K562 (cell line): Measurements from ENCODE around the gene HYOU1. TPM values are rescaled to one million over a fixed set of nuclear protein-coding genes. Genes with fewer than 3 reads are reported as not detected.

ENCODE experiments used
- ATF7 ChIP-seq: fragments of 450-650 bp; IDR thresholded peaks from 2 replicates; pipeline ENCODE4 v1.7.1; 2014; ENCODE audit warnings: mild to moderate bottlenecking, moderate library complexity
- CCNT2 ChIP-seq: IDR thresholded peaks from 2 replicates; pipeline ENCODE4 v1.6.1; 2011; ENCODE audit warnings: borderline replicate concordance, low read depth, mild to moderate bottlenecking, moderate library complexity, mixed read lengths, low read length; ENCODE audit not compliant: insufficient read length; ENCODE audit errors: extremely low read depth
- CEBPG ChIP-seq, 3 experiments: fragments of 200-800 bp in 1 of 3; sonication (Bioruptor generic) in 1 of 3; sonication (generic) in 1 of 3; formaldehyde crosslinking in 1 of 3; IDR thresholded peaks in 2 of 3; conservative IDR thresholded peaks in 1 of 3; 2 replicates each; pipeline versions ENCODE4 v1.6.1 to v1.8.0; 2016 to 2022; ENCODE audit warnings: missing compliant biosample characterization in 2 of 3, missing genetic modification characterization in 2 of 3, mild to moderate bottlenecking in 1 of 3, missing genetic modification reagents in 1 of 3
- EGR1 ChIP-seq: fragments of 450-650 bp; conservative IDR thresholded peaks from 2 replicates; pipeline ENCODE4 v1.6.1; 2017; ENCODE audit warnings: mild to moderate bottlenecking
- JUN ChIP-seq, 2 experiments: sonication (generic) in 1 of 2; formaldehyde crosslinking in 1 of 2; IDR thresholded peaks; 2 replicates each; pipeline versions ENCODE4 v1.6.1 to v1.8.0; 2012 to 2022; ENCODE audit warnings: borderline replicate concordance in 2 of 2, mild to moderate bottlenecking in 2 of 2, improper control_type of control experiment in 1 of 2, low read depth in 1 of 2, low read length in 1 of 2, missing genetic modification reagents in 1 of 2
- KDM5B ChIP-seq: fragments of 200-600 bp; sonication (generic); IDR thresholded peaks from 2 replicates; pipeline ENCODE4 v1.6.1; 2012; ENCODE audit warnings: low read depth, mild to moderate bottlenecking, moderate library complexity, low read length, control low read depth, inconsistent platforms; ENCODE audit not compliant: insufficient replicate concordance
- MAFK ChIP-seq: IDR thresholded peaks from 2 replicates; pipeline ENCODE4 v1.6.1; 2011; ENCODE audit warnings: low read length, improper control_type of control experiment
- POLR2A ChIP-seq: fragments of 450-650 bp; conservative IDR thresholded peaks from 2 replicates; pipeline ENCODE4 v1.6.1; 2016
- RFX5 ChIP-seq: IDR thresholded peaks from 2 replicates; pipeline ENCODE4 v1.6.1; 2011; ENCODE audit warnings: low read depth, mild to moderate bottlenecking, improper control_type of control experiment, low read length
- SMAD3 ChIP-seq: fragments of 450-650 bp; formaldehyde crosslinking; conservative IDR thresholded peaks from 2 replicates; pipeline ENCODE4 v1.4.0; 2020; ENCODE audit warnings: mild to moderate bottlenecking
- SMARCA4 ChIP-seq: fragments of 450-650 bp; IDR thresholded peaks from 2 replicates; pipeline ENCODE4 v1.6.1; 2016
- TAF1 ChIP-seq: IDR thresholded peaks from 2 replicates; pipeline ENCODE4 v1.6.1; 2011; ENCODE audit warnings: mild to moderate bottlenecking, low read length, moderate library complexity; ENCODE audit not compliant: insufficient read depth, control insufficient read depth, severe bottlenecking; ENCODE audit errors: extremely low read depth
- TEAD4 ChIP-seq, 2 experiments: sonication (generic) in 1 of 2; formaldehyde crosslinking in 1 of 2; IDR thresholded peaks; 2 replicates each; pipeline versions ENCODE4 v1.6.1 to v1.8.0; 2012 to 2022; ENCODE audit warnings: borderline replicate concordance in 1 of 2, inconsistent platforms in 1 of 2, low read length in 1 of 2, mild to moderate bottlenecking in 1 of 2, missing genetic modification reagents in 1 of 2
- ZNF143 ChIP-seq: sonication (generic); formaldehyde crosslinking; IDR thresholded peaks from 2 replicates; pipeline ENCODE4 v1.9.0; 2022; ENCODE audit warnings: mild to moderate bottlenecking, missing genetic modification reagents
- ZNF696 ChIP-seq: fragments of 250-450 bp; sonication (Bioruptor Pico); conservative IDR thresholded peaks from 2 replicates; pipeline ENCODE4 v1.4.0; 2020; ENCODE audit warnings: mild to moderate bottlenecking, moderate library complexity
- polyA plus RNA-seq, 8 experiments: library from polyadenylated mRNA; depleted of rRNA in 4 of 8; stranded (reverse) in 5 of 8; unstranded in 3 of 8; fragments of >200 nt; fragmentation: Nextera tagmentation in 2 of 8; fragmentation: Illumina TruSeq in 1 of 8; extraction: Ambion mirVana in 2 of 8; extraction: Trizol in 1 of 8; gene quantifications; 2 replicates each; pipeline versions ENCODE4 v1.2.1 to v1.2.3, GENCODE V29; 2011 to 2014; ENCODE audit warnings: inconsistent platforms in 1 of 8, missing spikeins in 1 of 8
- total RNA-seq, 7 experiments: library from RNA; depleted of rRNA in 6 of 7; stranded (reverse); fragments of >200 nt in 6 of 7; fragmentation: Illumina TruSeq in 2 of 7; extraction: Trizol in 2 of 7; gene quantifications; 2 replicates each; pipeline versions ENCODE4 v1.2.1 to v1.2.3, GENCODE V29; 2011 to 2021; ENCODE audit warnings: low replicate concordance in 1 of 7
- TF ChIP-seq, protein P1 (sequence below): fragments of 250-450 bp; sonication (Bioruptor Pico); IDR thresholded peaks from 2 replicates; pipeline ENCODE4 v1.9.0; 2021; ENCODE audit warnings: mild to moderate bottlenecking, inconsistent platforms
- TF ChIP-seq, protein P2 (sequence below): fragments of 250-450 bp; sonication (Bioruptor Pico); IDR thresholded peaks from 2 replicates; pipeline ENCODE4 v1.4.0; 2020
- TF ChIP-seq, protein P3 (sequence below): fragments of 250-450 bp; sonication (Bioruptor Pico); IDR thresholded peaks from 2 replicates; pipeline ENCODE4 v1.4.0; 2020; ENCODE audit warnings: borderline replicate concordance

The HYOU1 gene
- total and polyA plus RNA-seq, 9 of the 15 experiments (the other 6 are each of a cell fraction or from before 2014, with no cell fraction given): 19.5 to 197 (median 128) TPM

DNA sequence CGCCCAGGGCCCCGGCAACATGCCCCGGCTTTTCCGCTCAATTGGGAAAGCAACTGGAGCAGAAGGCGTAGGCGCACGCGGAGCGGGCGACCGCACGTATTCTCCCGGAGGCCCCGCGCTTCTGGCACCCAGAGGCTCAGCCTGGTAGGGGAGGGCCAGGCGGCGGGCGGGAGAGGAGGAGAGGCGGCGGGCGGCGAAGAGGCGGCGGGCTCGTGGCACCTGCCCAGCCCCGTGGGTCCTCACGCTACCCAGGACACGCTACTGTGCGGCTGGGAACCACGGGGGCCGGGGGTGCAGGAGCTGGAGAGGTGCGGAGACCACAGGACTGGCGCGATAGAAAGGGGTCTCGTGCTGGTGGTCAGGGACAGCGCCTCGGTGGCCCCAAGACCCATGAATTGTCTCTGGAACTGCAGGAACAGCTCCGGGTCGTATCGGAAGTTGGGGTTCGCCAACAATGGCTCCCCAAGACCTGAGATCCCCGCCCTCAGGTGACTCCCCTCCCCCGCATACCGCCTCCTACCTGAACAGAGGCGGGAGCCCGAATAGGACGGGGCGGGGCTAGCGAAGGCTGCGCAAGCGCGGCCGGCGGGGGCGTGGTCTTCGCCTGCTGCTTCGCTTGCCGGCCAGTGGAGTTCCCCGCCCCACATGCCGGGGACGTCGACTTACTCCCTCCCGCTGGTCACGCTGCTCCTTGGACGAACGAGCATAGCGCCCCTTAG, 26.5 kb downstream of the HYOU1 start, which contains the start of gene SLC37A4 (continued):
- TF ChIP-seq, protein P1, sequence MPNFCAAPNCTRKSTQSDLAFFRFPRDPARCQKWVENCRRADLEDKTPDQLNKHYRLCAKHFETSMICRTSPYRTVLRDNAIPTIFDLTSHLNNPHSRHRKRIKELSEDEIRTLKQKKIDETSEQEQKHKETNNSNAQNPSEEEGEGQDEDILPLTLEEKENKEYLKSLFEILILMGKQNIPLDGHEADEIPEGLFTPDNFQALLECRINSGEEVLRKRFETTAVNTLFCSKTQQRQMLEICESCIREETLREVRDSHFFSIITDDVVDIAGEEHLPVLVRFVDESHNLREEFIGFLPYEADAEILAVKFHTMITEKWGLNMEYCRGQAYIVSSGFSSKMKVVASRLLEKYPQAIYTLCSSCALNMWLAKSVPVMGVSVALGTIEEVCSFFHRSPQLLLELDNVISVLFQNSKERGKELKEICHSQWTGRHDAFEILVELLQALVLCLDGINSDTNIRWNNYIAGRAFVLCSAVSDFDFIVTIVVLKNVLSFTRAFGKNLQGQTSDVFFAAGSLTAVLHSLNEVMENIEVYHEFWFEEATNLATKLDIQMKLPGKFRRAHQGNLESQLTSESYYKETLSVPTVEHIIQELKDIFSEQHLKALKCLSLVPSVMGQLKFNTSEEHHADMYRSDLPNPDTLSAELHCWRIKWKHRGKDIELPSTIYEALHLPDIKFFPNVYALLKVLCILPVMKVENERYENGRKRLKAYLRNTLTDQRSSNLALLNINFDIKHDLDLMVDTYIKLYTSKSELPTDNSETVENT (CRISPR knock-in tag): 0 out of 2 replicates have a peak, but pooled peaks have one; percentile 15
- peak; percentile 54 for TF ChIP-seq TAF1
- TF ChIP-seq JUN (IDR thresholded peaks at IDR 0.05; ENCODE audit: borderline replicate concordance, low read depth, low read length): peak; percentile 54; the same call in 1 of the 2 replicates
- TF ChIP-seq JUN (CRISPR knock-in tag; IDR thresholded peaks at IDR 0.05; ENCODE audit: borderline replicate concordance): no peak
- TF ChIP-seq, protein P2, sequence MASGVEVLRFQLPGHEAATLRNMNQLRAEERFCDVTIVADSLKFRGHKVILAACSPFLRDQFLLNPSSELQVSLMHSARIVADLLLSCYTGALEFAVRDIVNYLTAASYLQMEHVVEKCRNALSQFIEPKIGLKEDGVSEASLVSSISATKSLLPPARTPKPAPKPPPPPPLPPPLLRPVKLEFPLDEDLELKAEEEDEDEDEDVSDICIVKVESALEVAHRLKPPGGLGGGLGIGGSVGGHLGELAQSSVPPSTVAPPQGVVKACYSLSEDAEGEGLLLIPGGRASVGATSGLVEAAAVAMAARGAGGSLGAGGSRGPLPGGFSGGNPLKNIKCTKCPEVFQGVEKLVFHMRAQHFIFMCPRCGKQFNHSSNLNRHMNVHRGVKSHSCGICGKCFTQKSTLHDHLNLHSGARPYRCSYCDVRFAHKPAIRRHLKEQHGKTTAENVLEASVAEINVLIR: peak; percentile 38; the same call in 1 of the 2 replicates
- no peak for TF ChIP-seq SMARCA4
- TF ChIP-seq CCNT2: peak; percentile 65
- TF ChIP-seq RFX5: no peak
- TF ChIP-seq, protein P3, sequence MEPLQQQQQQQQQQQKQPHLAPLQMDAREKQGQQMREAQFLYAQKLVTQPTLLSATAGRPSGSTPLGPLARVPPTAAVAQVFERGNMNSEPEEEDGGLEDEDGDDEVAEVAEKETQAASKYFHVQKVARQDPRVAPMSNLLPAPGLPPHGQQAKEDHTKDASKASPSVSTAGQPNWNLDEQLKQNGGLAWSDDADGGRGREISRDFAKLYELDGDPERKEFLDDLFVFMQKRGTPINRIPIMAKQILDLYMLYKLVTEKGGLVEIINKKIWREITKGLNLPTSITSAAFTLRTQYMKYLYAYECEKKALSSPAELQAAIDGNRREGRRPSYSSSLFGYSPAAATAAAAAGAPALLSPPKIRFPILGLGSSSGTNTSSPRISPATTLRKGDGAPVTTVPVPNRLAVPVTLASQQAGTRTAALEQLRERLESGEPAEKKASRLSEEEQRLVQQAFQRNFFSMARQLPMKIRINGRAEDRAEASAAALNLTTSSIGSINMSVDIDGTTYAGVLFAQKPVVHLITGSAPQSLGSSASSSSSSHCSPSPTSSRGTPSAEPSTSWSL (CRISPR knock-in tag): 0 out of 2 replicates have a peak, but pooled peaks have one; percentile 9
- TF ChIP-seq ZNF143: peak; percentile 49; the same call in 1 of the 2 replicates
- peak; percentile 73 for TF ChIP-seq POLR2A
- peak; percentile 69 for TF ChIP-seq TEAD4 (IDR thresholded peaks at IDR 0.05; ENCODE audit: low read length)
- no peak for TF ChIP-seq TEAD4 (CRISPR knock-in tag; IDR thresholded peaks at IDR 0.05; ENCODE audit: borderline replicate concordance)
- TF ChIP-seq ATF7: peak; percentile 49; the same call in 1 of the 2 replicates
- 0 out of 2 replicates have a peak, but pooled peaks have one; percentile 15 for TF ChIP-seq CEBPG (CRISPR knock-in tag; IDR thresholded peaks at IDR 0.05)
- no peak for TF ChIP-seq CEBPG (tag; conservative IDR thresholded peaks at IDR 0.05 in 1 of 2, IDR thresholded peaks at IDR 0.05 in 1 of 2)
- peak; percentile 57 for TF ChIP-seq KDM5B
- TF ChIP-seq EGR1: peak; percentile 93
- TF ChIP-seq MAFK: no peak
- TF ChIP-seq ZNF696 (CRISPR knock-in tag): no peak
- 0 out of 2 replicates have a peak, but pooled peaks have one; percentile 31 for TF ChIP-seq SMAD3 (CRISPR knock-in tag)
